Cardiac fibroblast (primary cell): ENCODE data around the gene MDP1.

ENCODE experiments used
- DNase-seq, 2 donors: peaks; one replicate each; pipeline versions ENCODE4 v3.0.0 to v3.0.0-alpha.2; 2010; ENCODE audit warnings: low read depth in 2 of 2
- H3K4me3 ChIP-seq, 2 donors: replicated peaks in 1 of 2; 1 replicate in 1 of 2; 2 replicates in 1 of 2; pipeline ENCODE4 v1.5.1; 2011; ENCODE audit warnings: low read depth in 2 of 2, low read length in 2 of 2, mild to moderate bottlenecking in 2 of 2, moderate library complexity in 1 of 2
- TF ChIP-seq, protein P1 (sequence below): IDR thresholded peaks from one replicate; pipeline ENCODE4 v1.5.1; 2011; ENCODE audit warnings: low read depth, mild to moderate bottlenecking, low read length, inconsistent platforms

Gene MDP1

DNA sequence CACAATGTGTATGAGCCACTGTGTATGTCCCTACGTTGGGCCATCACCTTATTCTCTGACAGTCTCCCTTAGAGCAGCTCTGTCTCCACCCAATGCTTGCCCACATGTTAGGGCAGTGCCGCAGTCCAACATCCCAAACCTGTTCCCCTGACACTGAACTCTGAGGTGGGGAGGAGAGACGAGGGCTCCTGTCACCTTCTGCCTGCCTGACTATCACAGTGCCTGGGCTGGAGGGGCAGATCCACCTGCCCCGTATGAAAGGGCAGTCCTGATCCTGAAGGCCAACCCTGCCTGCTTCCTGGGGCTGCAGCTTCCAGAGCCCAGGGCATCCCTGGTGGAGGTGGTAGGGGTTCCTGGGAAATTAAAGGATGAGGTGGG is 44.9 kb upstream of the MDP1 start:
- no peak for DNase-seq
- TF ChIP-seq, protein P1, sequence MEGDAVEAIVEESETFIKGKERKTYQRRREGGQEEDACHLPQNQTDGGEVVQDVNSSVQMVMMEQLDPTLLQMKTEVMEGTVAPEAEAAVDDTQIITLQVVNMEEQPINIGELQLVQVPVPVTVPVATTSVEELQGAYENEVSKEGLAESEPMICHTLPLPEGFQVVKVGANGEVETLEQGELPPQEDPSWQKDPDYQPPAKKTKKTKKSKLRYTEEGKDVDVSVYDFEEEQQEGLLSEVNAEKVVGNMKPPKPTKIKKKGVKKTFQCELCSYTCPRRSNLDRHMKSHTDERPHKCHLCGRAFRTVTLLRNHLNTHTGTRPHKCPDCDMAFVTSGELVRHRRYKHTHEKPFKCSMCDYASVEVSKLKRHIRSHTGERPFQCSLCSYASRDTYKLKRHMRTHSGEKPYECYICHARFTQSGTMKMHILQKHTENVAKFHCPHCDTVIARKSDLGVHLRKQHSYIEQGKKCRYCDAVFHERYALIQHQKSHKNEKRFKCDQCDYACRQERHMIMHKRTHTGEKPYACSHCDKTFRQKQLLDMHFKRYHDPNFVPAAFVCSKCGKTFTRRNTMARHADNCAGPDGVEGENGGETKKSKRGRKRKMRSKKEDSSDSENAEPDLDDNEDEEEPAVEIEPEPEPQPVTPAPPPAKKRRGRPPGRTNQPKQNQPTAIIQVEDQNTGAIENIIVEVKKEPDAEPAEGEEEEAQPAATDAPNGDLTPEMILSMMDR, result no peak
- H3K4me3 ChIP-seq, result no peak overlapping the region

DNA sequence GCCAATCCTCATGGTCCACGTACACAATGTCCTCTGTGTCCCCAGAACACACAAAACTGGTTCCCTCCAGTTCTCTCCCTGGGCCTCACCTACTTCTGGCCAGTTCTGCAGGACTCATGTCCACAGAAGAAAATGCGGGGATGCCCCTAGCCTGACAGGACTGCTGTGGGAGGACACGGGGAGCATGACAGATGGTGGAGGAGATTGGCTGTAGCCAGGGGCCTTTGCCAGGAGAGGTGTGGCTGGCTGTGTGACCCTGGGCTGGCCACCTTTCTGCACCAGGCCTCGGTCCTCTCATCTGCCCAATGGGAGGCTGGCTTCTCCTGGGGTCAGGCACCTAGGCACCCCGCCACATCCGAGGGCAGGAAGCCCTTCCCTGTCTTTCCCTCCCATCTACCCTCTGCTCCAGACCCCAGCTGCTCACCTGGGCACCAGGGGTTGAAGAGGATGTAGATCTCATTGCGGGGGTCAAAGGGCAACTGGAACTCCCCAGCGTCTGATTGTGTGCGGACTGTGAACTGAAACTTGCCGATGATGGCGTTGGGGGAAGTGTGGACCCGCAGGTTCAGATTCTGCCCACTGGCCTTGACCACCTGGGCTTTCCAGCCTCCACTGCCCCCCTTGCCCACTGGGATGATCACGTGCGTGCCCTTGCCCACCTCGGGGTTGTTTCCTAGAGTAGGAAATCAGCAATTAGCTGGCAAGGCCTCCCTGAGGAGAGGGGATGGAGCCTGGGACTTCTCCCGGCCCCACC is 44.3 kb upstream of the MDP1 start:
- no peak overlapping the region for H3K4me3 ChIP-seq
- TF ChIP-seq, protein P1, result no peak
- DNase-seq, result no peak

GRCh38 chr14:24259282-24260025 is 43.6 kb upstream of the MDP1 start:
- no peak overlapping the region for H3K4me3 ChIP-seq
- TF ChIP-seq, protein P1, result no peak
- DNase-seq, result peak; percentile 38 to 77

DNA sequence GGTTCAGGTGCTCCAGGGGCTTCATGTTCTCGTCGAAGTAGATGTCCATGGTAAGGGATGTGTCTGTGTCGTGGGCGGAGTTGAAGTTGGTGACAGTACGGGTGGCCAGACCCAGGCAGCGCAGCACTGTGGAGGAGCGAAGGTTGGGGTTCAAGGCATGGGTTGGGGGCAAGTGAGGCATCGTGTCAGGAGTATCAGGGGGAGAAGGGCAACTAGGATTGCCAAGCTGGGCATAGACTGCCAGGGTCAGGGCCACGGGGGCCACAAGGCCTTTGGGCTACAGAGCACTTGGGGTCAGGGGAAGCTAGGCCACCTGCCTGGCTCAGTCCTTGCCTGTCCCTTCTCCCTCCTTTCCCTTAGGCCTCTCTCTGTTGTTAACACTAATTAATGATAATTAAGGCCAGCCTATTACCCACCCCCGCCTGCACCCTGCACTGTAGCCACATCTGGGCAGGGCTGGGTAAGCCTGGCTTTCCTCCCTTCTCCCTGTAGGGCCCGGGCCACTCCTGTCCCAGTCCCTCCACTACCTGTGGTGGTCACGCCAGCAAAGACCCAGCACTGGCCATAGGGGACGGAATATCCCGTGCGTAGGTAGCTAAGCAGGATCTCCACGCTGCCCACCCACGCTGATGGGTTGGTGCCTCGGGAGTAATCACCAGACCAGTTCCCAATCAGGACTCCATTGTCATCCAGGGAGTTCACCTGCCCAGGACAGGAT is 42.8 kb upstream of the MDP1 start:
- no peak for DNase-seq
- TF ChIP-seq, protein P1, result no peak
- H3K4me3 ChIP-seq, result no peak overlapping the region

GRCh38 chr14:24258119-24258518 is 42.3 kb upstream of the MDP1 start:
- TF ChIP-seq, protein P1, result no peak
- DNase-seq, result no peak
- no peak overlapping the region for H3K4me3 ChIP-seq

GRCh38 chr14:24256960-24257359 is 41.1 kb upstream of the MDP1 start:
- TF ChIP-seq, protein P1, result no peak
- no peak for DNase-seq

More at GRCh38 chr14:24256960-24257359, 41.1 kb upstream of the MDP1 start:
- H3K4me3 ChIP-seq, result no peak overlapping the region
